Measurements from ENCODE around the gene ZFP62. TPM values are rescaled to one million over a fixed set of nuclear protein-coding genes. Genes with fewer than 3 reads are reported as not detected.

The ZFP62 gene
- total RNA-seq, 1 donor from 2014 or later: 30.2 TPM

DNA sequence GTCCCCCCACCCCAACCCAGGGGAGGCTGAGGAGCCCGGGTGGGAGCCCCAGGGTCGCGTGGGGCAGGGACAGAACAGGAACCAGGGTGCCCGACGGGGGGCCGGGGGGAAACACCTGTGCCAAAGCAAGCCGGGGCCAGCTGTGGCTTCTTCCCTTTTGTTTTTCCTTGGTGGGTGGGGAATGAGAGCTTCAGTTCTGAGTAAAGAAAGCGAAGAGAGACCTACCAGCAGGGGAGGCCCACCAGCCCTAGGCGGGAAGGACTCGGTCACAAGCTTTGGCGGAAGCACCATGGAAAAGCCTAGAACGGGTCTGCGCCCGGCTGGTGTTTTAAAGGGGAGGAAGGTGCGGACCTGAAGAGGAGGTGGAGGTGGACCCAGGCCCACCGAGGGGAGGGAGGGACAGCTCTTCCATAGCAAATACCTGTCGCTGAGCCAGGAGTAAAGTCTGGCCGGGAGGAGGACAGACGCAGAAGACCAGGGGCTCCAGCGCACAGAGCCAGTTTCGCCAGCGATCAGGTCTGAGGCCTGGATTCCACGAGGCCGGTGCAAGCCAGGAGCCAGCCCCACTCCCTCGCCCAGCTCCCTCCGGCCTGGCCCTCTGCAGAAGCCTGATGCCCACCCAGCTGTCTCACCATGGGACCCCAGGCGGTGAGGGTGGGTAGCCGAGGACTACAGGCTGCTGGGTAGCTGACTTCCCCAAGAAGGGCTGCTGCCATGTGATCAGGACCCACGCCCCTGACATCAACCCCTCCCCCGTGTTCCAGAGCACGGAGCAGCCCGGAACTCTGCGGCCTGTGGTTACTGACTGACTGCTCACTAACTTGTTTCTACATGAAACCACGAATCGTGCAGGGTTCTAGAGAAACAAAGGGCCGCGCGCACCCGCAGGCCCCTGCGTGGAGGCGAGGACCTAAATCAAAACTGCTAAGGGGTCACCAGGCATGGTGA lies 57.6 kb downstream of the ZFP62 start:
- peak; percentile 61 for DNase-seq (ENCODE audit: low spot score)
- Mint-ChIP-seq H3K27ac (ENCODE audit: unreplicated experiment) (peak overlapping the region; percentile 88), H3K9me3 (ENCODE audit: unreplicated experiment) (no peaks in the 10 kb centered on the region), H3K27me3 (ENCODE audit: unreplicated experiment) (peaks cover 6% of the 10 kb centered on the region), H3K4me3 (ENCODE audit: unreplicated experiment) (peak overlapping the region; percentile 81), H3K36me3 (ENCODE audit: low read depth, unreplicated experiment) (peaks cover 20% of the 10 kb centered on the region), H3K4me1 (ENCODE audit: unreplicated experiment) (peaks cover 63% of the 10 kb centered on the region)
- TF ChIP-seq, protein P1, sequence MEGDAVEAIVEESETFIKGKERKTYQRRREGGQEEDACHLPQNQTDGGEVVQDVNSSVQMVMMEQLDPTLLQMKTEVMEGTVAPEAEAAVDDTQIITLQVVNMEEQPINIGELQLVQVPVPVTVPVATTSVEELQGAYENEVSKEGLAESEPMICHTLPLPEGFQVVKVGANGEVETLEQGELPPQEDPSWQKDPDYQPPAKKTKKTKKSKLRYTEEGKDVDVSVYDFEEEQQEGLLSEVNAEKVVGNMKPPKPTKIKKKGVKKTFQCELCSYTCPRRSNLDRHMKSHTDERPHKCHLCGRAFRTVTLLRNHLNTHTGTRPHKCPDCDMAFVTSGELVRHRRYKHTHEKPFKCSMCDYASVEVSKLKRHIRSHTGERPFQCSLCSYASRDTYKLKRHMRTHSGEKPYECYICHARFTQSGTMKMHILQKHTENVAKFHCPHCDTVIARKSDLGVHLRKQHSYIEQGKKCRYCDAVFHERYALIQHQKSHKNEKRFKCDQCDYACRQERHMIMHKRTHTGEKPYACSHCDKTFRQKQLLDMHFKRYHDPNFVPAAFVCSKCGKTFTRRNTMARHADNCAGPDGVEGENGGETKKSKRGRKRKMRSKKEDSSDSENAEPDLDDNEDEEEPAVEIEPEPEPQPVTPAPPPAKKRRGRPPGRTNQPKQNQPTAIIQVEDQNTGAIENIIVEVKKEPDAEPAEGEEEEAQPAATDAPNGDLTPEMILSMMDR (IDR thresholded peaks at IDR 0.05; ENCODE audit: unreplicated experiment): no peak

DNA sequence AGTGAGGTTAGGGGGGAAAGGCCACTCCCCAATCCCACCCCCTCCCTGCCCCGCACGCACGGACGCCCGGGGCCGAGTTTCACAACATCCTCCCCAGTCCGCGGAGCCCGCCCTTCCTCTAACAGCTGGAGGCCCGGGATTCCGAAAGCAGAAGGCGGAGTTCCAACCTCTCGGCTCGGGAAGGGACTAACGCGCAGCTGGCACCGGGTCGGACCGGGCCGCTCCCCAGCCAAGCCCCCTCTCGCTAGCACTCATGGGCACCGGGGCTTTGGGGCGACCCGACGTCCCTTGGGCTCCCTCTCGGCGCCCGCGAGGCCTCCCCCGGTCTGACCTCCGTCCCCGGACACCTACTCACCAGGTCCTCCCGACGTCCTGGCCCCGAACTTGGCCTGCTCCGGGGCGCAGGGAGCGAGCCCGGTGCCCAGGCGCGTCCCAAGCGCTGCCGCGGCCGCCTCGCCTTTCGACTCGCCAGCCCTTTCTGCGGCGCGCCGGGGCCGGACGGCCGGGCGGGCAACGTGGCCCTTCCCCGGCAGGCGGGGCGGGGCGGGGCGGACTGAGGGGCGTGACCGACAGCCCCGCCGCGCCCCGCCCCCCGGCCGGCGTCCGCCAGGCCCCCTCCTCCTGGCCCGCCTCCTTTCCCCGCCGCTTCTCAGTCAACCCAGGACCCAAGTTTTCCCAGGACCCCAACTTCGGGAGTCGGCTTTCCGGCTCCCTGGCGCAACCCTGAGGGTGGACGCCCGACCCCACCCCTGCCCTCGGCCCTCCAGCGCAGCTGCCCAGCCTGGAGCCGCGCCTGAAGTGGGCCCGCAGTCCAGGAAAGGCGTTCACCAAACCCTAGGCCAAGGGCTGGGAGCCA lies 58.5 kb downstream of the ZFP62 start, which contains the start of gene MGAT1:
TSS of gene MGAT1 (minus strand) at position 482 of the 856 bp plus-strand sequence. CDS start 9,835 bp downstream, outside the sequence.
- Mint-ChIP-seq H3K36me3 (ENCODE audit: low read depth, unreplicated experiment) (peaks cover 25% of the 10 kb centered on the region), H3K9me3 (ENCODE audit: unreplicated experiment) (no peaks in the 10 kb centered on the region), H3K4me1 (ENCODE audit: unreplicated experiment) (peaks cover 58% of the 10 kb centered on the region), H3K4me3 (ENCODE audit: unreplicated experiment) (peak within 1 kb of the TSS; percentile 89), H3K27ac (ENCODE audit: unreplicated experiment) (peak within 1 kb of the TSS; percentile 90), H3K27me3 (ENCODE audit: unreplicated experiment) (peaks cover 6% of the 10 kb centered on the region)
- TF ChIP-seq, protein P1 (IDR thresholded peaks at IDR 0.05; ENCODE audit: unreplicated experiment): no peak
- DNase-seq (ENCODE audit: low spot score): peak; percentile 90

DNA sequence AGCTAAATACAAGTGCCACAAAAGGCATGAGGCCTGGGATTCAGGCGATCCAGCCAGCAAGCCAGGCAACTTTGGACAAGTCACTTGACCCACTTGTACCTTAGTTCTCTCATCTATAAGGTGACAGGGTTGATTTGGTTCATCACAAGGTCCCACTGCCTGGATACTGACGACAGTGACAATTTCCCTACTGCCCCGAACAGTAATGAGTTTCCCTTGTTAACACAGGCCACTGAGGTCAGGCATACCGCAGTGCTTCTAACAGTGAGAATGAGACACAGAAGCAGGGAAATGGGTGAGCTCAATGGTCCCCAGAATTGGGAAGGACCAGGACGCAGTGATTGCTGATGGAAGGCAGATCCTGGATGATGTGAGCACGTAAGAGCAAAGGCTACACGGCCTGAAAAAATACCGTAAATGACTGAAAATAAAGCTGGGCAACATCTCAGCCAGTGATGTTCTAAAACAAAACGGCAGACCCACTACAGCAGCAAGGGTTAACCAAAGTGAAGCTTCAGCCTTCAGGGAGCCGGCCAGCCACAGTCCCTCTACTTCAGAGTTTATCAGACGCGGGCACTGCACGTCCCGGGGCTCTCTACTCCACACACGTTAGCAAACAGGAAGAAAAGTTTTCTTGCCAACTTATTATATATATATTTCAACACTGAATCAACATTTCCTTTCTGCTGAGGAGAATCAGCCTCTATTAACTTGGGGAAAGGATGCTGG lies 59.3 kb downstream of the ZFP62 start:
- H3K36me3 Mint-ChIP-seq (ENCODE audit: low read depth, unreplicated experiment): peaks cover 25% of the 10 kb centered on the region
- no peak for DNase-seq (ENCODE audit: low spot score)
- peaks cover 50% of the 10 kb centered on the region for H3K4me1 Mint-ChIP-seq (ENCODE audit: unreplicated experiment)
- H3K27me3 Mint-ChIP-seq (ENCODE audit: unreplicated experiment): peaks cover 6% of the 10 kb centered on the region
- peak overlapping the region; percentile 89 for H3K4me3 Mint-ChIP-seq (ENCODE audit: unreplicated experiment)
- TF ChIP-seq, protein P1 (IDR thresholded peaks at IDR 0.05; ENCODE audit: unreplicated experiment): no peak
- peak overlapping the region; percentile 90 for H3K27ac Mint-ChIP-seq (ENCODE audit: unreplicated experiment)
- no peaks in the 10 kb centered on the region for H3K9me3 Mint-ChIP-seq (ENCODE audit: unreplicated experiment)

DNA sequence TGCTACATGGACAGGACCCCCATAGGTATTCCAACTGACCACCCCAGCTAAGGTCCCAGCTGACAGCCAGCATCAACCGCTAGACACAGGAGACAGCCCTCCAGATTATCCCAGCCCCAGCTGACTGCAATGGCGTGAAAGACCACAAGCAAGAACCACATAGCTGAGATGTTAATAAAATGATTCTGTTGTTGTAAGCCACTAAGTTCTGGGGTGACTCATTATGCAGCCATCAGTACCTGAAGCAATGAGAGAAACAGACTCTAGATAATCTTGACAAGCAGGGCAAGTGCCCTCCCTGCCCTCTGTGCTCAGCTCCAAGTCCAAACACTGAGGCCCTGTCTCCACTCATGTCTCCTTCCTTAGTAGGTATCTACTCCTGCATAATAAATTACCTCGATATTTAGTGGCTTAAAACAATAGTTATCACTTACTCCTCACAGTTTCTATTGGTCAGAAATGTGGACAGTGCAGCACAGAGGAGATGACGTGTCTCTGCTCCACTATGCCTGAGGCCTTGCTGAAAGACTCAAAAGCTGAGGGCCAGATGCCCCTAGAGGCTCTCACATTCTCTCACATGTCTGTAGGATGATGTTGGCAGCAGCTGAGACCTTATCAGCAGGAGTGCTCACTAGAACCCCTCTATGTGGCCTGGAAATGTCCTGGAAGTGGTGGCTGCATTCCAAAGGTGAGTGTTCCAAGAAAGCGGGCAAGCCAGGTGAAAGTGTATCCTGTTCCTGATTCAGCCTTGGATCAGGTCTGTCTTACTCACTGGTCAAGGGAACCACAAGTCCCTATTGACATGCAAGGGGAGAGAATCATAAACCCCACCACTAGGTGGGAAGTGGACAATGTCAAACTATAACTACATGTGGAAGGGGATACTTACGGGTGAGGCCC lies 60.9 kb downstream of the ZFP62 start:
- Mint-ChIP-seq H3K27ac (ENCODE audit: unreplicated experiment) (peak overlapping the region; percentile 61), H3K9me3 (ENCODE audit: unreplicated experiment) (no peaks in the 10 kb centered on the region), H3K4me3 (ENCODE audit: unreplicated experiment) (peak overlapping the region; percentile 10), H3K36me3 (ENCODE audit: low read depth, unreplicated experiment) (peaks cover 25% of the 10 kb centered on the region), H3K4me1 (ENCODE audit: unreplicated experiment) (peaks cover 40% of the 10 kb centered on the region), H3K27me3 (ENCODE audit: unreplicated experiment) (peaks cover 5% of the 10 kb centered on the region)
- no peak for DNase-seq (ENCODE audit: low spot score)
- TF ChIP-seq, protein P1 (IDR thresholded peaks at IDR 0.05; ENCODE audit: unreplicated experiment): no peak

Data from endothelial cell (in vitro differentiated cells).